ENCODE data around the gene PPARA. TPM values are rescaled to one million over a fixed set of nuclear protein-coding genes. Genes with fewer than 3 reads are reported as not detected.
"Not testable (repeated sequence)": the region's sequence is repeated elsewhere in the genome, so short reads cannot be mapped to it uniquely, and the experiment has no call there.

Gene PPARA
- total and polyA plus RNA-seq, 11 donors, result 21.1 to 96.4 (median 80.4) TPM

GRCh38 chr22:46196278-46196677 lies 46.0 kb downstream of the PPARA start:
- TF ChIP-seq POLR2A (IDR thresholded peaks at IDR 0.05) (no peak), CTCF (IDR thresholded peaks at IDR 0.05) (no peak)
- Histone ChIP-seq H3K4me3 (no peak overlapping the region), H3K4me1 (peaks cover 0 to 51% (median 12%) of the 10 kb centered on the region in 12 donors), H3K9me3 (peaks cover 0 to 4% (median 0%) of the 10 kb centered on the region in 12 donors), H3K27me3 (no peaks in the 10 kb centered on the region), H3K36me3 (peaks cover 0 to 38% (median 31%) of the 10 kb centered on the region in 9 donors), H3K27ac (peak overlapping the region; percentile 47 to 89 (median 70))
- intact Hi-C loops (cut with DNase I), result loop anchor here in 1 of 10 donors (2.0 to 5.0 kb wide), 2 partner anchors 41 to 45 kb away; partner anchors contain the start of gene PPARA
- WGBS, 4 donors, result 42 to 58% (median 51%) methylated on average over 8 of the region's 8 CpGs
- peak; percentile 92 to 96 (median 94) for ATAC-seq
- DNase-seq, result peak; percentile 59 to 83 (median 75)

GRCh38 chr22:46198274-46198673 lies 47.9 kb downstream of the PPARA start:
- TF ChIP-seq POLR2A (IDR thresholded peaks at IDR 0.05) (no peak), CTCF (IDR thresholded peaks at IDR 0.05) (no peak)
- peaks cover 0 to 54% (median 15%) of the 10 kb centered on the region in 12 donors for H3K4me1 ChIP-seq
- intact Hi-C loops (cut with DNase I), result loop anchor here in 1 of 10 donors (5.0 kb wide), 1 partner anchor 39 kb away; no protein-coding TSS in a partner anchor
- H3K27ac ChIP-seq, result no peak overlapping the region
- no peak for ATAC-seq
- no peak overlapping the region for H3K4me3 ChIP-seq
- peaks cover 0 to 45% (median 28%) of the 10 kb centered on the region in 9 donors for H3K36me3 ChIP-seq
- no peaks in the 10 kb centered on the region for H3K9me3 ChIP-seq
- DNase-seq, result no peak
- H3K27me3 ChIP-seq, result no peaks in the 10 kb centered on the region
- WGBS, 4 donors, result 83 to 90% (median 88%) methylated on average over 18 of the region's 18 CpGs

GRCh38 chr22:46198806-46199205 lies 48.5 kb downstream of the PPARA start:
- not testable (repeated sequence) for H3K9me3 ChIP-seq, DNase-seq, H3K4me3 ChIP-seq, H3K27ac ChIP-seq, ATAC-seq, H3K27me3 ChIP-seq
- peaks cover 0 to 51% (median 31%) of the 10 kb centered on the region in 9 donors for H3K36me3 ChIP-seq
- intact Hi-C loops (cut with DNase I), result loop anchor here in 1 of 10 donors (5.0 kb wide), 1 partner anchor 38 kb away; no protein-coding TSS in a partner anchor
- WGBS, 4 donors, result 93 to 97% (median 95%) methylated on average over 18 of the region's 18 CpGs
- peaks cover 0 to 50% (median 15%) of the 10 kb centered on the region in 12 donors for H3K4me1 ChIP-seq

GRCh38 chr22:46201059-46201757 lies 50.9 kb downstream of the PPARA start:
- Histone ChIP-seq H3K27ac (peak overlapping the region in 3 of 12 donors; percentile 5 to 36 (median 22)), H3K27me3 (no peaks in the 10 kb centered on the region), H3K9me3 (peaks cover 0 to 8% (median 0%) of the 10 kb centered on the region in 12 donors), H3K36me3 (peaks cover 0 to 72% (median 45%) of the 10 kb centered on the region in 9 donors), H3K4me3 (no peak overlapping the region), H3K4me1 (peaks cover 0 to 30% (median 9%) of the 10 kb centered on the region in 12 donors)
- intact Hi-C loops (cut with DNase I), result no loop called here
- DNase-seq (no peak), ATAC-seq (peak in 3 of 4 donors; percentile 61 to 70 (median 63))
- WGBS, 4 donors, result 56 to 65% (median 59%) methylated on average over 17 of the region's 17 CpGs
- no peak for TF ChIP-seq POLR2A (IDR thresholded peaks at IDR 0.05)
- TF ChIP-seq CTCF (IDR thresholded peaks at IDR 0.05), result no peak
